HG03064 (cell line): ENCODE results near the gene CCNG2.
A peak's percentile ranks its signal among the peaks of the same experiment; 100 is the strongest.

ENCODE experiments used
- ATAC-seq: cut with Tn5 transposase; IDR thresholded peaks from one replicate; pipeline ENCODE4 v1.9.1; 2021; ENCODE audit warnings: low read depth; ENCODE audit not compliant: unreplicated experiment

CCNG2 gene

DNA sequence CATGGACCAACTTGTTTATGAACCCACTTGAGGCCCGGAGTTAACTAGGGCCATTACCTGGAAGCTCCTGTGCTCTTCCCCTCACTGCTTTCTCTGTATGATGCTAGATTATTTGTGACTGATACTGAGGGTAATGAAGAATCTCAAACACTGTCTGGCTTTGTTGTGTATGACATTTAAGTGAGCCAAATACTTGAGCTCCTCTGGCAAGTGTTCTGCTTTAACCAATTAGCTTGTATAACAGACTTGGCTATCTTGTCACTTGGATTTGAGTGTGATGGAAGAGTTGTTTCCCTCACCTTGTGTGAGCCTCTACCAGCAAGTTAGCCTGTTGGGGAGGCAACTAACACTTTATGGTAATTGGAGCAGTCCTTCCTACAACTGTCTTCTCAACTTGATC lies 42.7 kb downstream of the CCNG2 start:
- ATAC-seq: no peak

DNA sequence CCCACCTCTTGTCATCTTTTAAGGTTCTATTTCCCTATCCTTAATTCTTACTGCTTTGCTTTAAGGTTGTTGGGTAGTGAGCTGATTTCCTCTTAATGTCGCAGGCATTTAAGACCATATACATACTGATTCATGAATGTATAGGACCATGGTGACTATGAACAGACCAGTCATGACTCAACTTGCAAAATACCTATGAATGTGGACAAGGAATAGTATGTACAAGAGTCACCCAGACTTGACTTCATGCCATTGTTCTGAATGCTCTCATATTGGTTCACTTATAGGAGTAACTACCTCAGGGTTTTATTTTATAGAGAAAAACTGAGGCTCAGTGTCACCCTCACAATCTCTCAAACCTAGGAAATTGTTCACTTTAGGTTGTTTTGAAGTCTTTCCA lies 44.3 kb downstream of the CCNG2 start:
- ATAC-seq: no peak

GRCh38 chr4:77201857-77202256 lies 44.9 kb downstream of the CCNG2 start:
- no peak for ATAC-seq

GRCh38 chr4:77202491-77202890 lies 45.5 kb downstream of the CCNG2 start:
- no peak for ATAC-seq

- peak; percentile 72 for ATAC-seq
Measured at GRCh38 chr4:77203380-77204197, 46.6 kb downstream of the CCNG2 start.

DNA sequence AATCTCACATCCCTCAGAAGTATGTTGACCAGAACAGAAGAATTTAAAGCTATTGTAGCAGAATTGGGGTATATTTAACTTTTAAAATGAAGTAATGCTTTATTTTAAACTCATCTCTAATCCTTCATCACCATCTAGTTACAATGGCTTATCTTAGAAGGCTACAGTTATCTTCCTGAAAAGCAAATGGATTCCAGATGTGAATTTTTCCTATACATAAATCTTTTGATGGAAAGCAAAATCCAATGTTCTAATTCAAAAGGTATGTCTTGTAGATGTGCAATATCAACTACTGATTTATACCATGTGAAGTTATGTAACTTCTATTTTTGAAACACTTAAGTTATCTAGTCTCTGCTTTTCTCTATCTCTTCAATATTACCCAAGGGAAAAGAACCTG lies 47.6 kb downstream of the CCNG2 start:
- ATAC-seq: no peak

- ATAC-seq: no peak
Measured at GRCh38 chr4:77209012-77209411, 52.0 kb downstream of the CCNG2 start.

DNA sequence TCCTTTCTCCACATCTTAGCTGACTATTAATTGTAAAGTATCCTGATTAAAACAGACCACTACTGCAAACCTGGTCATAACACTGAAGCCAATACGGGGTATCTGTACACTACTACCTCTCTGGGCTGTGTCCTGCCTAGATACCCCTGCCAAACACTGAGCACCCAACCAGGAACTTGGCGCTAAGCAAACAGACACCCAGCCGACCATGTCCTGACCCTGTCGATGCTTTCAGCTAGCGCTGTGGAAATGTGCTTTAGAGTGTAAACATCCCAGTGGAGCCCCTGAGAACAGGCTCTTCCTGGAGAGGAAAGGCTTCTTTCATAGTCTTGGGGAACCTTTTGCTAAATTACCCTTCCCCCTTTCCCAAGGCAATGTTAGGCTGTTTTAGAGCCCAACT lies 52.9 kb downstream of the CCNG2 start:
- no peak for ATAC-seq

GRCh38 chr4:77215107-77215506 lies 58.1 kb downstream of the CCNG2 start:
- ATAC-seq: no peak

DNA sequence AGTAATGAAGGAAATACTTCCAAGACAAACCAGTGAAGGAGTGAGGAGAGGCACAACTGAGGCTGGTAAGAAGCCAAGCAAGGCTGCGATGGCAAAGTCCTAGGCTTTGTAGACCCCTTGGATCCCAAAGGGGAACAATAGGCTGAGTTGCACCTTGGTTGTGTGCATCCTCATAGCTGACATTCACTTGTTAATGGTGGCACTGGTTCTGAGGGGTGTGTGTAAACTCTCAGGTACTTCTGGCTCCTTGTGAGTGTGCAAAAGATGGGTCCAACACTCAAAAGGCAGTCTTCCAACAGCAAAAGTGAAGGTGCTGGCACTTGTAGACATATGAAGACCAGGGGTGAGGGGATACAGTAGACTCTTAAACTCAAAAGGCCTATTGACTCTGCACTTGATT lies 60.5 kb downstream of the CCNG2 start:
- no peak for ATAC-seq

- no peak for ATAC-seq
Measured at GRCh38 chr4:77219266-77219665, 62.3 kb downstream of the CCNG2 start.
